K562 (cell line): ENCODE results near the gene PTX3. TPM values are rescaled to one million over a fixed set of nuclear protein-coding genes. Genes with fewer than 3 reads are reported as not detected.

Source experiments
- ATAC-seq: fragments of 200-7000 bp; cut with Tn5 transposase; 3 replicates; pipeline ENCODE4 v1.9.1; 2020; ENCODE audit warnings: moderate library complexity
- BruUV-seq: library from RNA; stranded (reverse); fragments of 400-500 nt; replicated peaks from 2 replicates; lab custom pipeline; 2021; lab: Mats Ljungman, UMichigan
- CTCF ChIA-PET: fragments of 300-600 bp; formaldehyde crosslinking; extraction: SDS; loops from one replicate; lab custom pipeline; 2021; ENCODE audit warnings: low intra/inter-chr PET ratio; lab: Yijun Ruan, JAX
- POLR2A ChIA-PET: fragments of 300-600, 350-650 bp; sonication (Branson Sonifier 250); formaldehyde crosslinking; extraction: SDS; loops from one replicate; lab custom pipeline; 2021; ENCODE audit warnings: antibody characterized with exemption, inconsistent platforms; lab: Yijun Ruan, JAX
- DNase-seq, 4 experiments: peaks; one replicate each; pipeline versions ENCODE4 v3.0.0 to v3.0.0-alpha.2; 2011 to 2018; ENCODE audit warnings: low spot score in 3 of 4, mixed read lengths in 3 of 4; ENCODE audit errors: extremely low read depth in 1 of 4
- FAIRE-seq: peaks from 2 replicates; lab custom pipeline; 2011; peaks lifted over from hg19 to GRCh38; lab: Jason Lieb, UNC
- H2AFZ ChIP-seq: 2 replicates; pipeline ENCODE4 v1.6.0; 2011; ENCODE audit warnings: low read depth, low read length, control low read depth, inconsistent platforms
- H3K27ac ChIP-seq: fragments of 200-600 bp; 3 replicates; pipeline ENCODE4 v1.8.0; 2011; ENCODE audit warnings: low read depth, mild to moderate bottlenecking, control low read depth, inconsistent platforms, low read length, moderate library complexity, mixed read lengths; ENCODE audit errors: extremely low read depth
- H3K27me3 ChIP-seq, 2 experiments: fragments of 300-600 bp in 1 of 2; 2 replicates in 1 of 2; 3 replicates in 1 of 2; pipeline versions ENCODE4 v1.6.0 to v1.8.0; 2011; ENCODE audit warnings: inconsistent platforms in 2 of 2, low read length in 2 of 2, mild to moderate bottlenecking in 1 of 2, mixed read lengths in 1 of 2, moderate library complexity in 1 of 2; ENCODE audit not compliant: control insufficient read depth in 2 of 2, insufficient read depth in 2 of 2
- H3K36me3 ChIP-seq: fragments of 300-600 bp; 3 replicates; pipeline ENCODE4 v1.8.0; 2011; ENCODE audit warnings: mild to moderate bottlenecking, low read length, inconsistent platforms; ENCODE audit not compliant: control insufficient read depth, insufficient read depth
- H3K4me1 ChIP-seq, 2 experiments: fragments of 200-600 bp in 1 of 2; replicated peaks in 1 of 2; 2 replicates in 1 of 2; 3 replicates in 1 of 2; pipeline versions ENCODE4 v1.5.1 to v1.8.0; 2011; ENCODE audit warnings: inconsistent platforms in 2 of 2, low read length in 2 of 2, mild to moderate bottlenecking in 1 of 2, mixed read lengths in 1 of 2, moderate library complexity in 1 of 2; ENCODE audit not compliant: control insufficient read depth in 2 of 2, insufficient read depth in 2 of 2
- H3K4me2 ChIP-seq: 2 replicates; pipeline ENCODE4 v1.6.1; 2011; ENCODE audit warnings: low read length, control low read depth, inconsistent platforms, mixed read lengths; ENCODE audit not compliant: insufficient read depth
- H3K4me3 ChIP-seq: fragments of 200-600 bp; sonication (generic), shearing (Covaris generic); 2 replicates; pipeline ENCODE4 v1.5.1; 2016; ENCODE audit warnings: control low read depth, inconsistent platforms
- H3K79me2 ChIP-seq: fragments of 200-600 bp; 3 replicates; pipeline ENCODE4 v1.8.0; 2011; ENCODE audit warnings: low read length, inconsistent platforms; ENCODE audit not compliant: control insufficient read depth, insufficient read depth
- H3K9ac ChIP-seq, 2 experiments: 2 replicates each; pipeline versions ENCODE4 v1.6.0 to v1.6.1; 2011; ENCODE audit warnings: low read depth in 2 of 2, low read length in 2 of 2, control low read depth in 1 of 2, inconsistent platforms in 1 of 2, mild to moderate bottlenecking in 1 of 2, mixed read lengths in 1 of 2; ENCODE audit not compliant: insufficient read depth in 1 of 2
- H3K9me1 ChIP-seq: one replicate; pipeline ENCODE4 v1.6.0; 2011; ENCODE audit warnings: inconsistent platforms, mild to moderate bottlenecking, low read length, moderate library complexity; ENCODE audit not compliant: control insufficient read depth, insufficient read depth
- H3K9me3 ChIP-seq: replicated peaks from 2 replicates; pipeline ENCODE4 v1.5.1; 2011; ENCODE audit warnings: low read depth, low read length, inconsistent platforms; ENCODE audit not compliant: control insufficient read depth, insufficient read depth
- H4K20me1 ChIP-seq: replicated peaks from 2 replicates; pipeline ENCODE4 v1.6.1; 2011; ENCODE audit warnings: low read length, inconsistent platforms, mixed read lengths; ENCODE audit not compliant: control insufficient read depth, insufficient read depth
- FOXJ3 ChIP-seq: sonication (generic); formaldehyde crosslinking; IDR thresholded peaks from 2 replicates; pipeline ENCODE4 v1.4.0; 2020; ENCODE audit warnings: mild to moderate bottlenecking, missing genetic modification reagents
- MAFG ChIP-seq: fragments of 450-650 bp; conservative IDR thresholded peaks from 2 replicates; pipeline ENCODE4 v1.6.1; 2016; ENCODE audit warnings: missing genetic modification characterization, missing compliant biosample characterization
- SMAD2 ChIP-seq: fragments of 150-350 bp; IDR thresholded peaks from 2 replicates; pipeline ENCODE4 v1.6.1; 2014; ENCODE audit warnings: low read depth, mild to moderate bottlenecking, low read length
- SNIP1 ChIP-seq: fragments of 450-650 bp; IDR thresholded peaks from 2 replicates; pipeline ENCODE4 v1.7.1; 2017; ENCODE audit warnings: low read depth, mild to moderate bottlenecking
- ZNF76 ChIP-seq: fragments of 250-450 bp; sonication (Bioruptor Pico); IDR thresholded peaks from 2 replicates; pipeline ENCODE4 v1.4.0; 2020; ENCODE audit warnings: mild to moderate bottlenecking, moderate library complexity, borderline replicate concordance
- WGBS: fragments of 100-300 bp; shearing (Covaris generic); methylation state at CpG from one replicate; pipeline ENCODE4 v1.1.6; 2016; ENCODE audit warnings: low coverage, mixed read lengths; ENCODE audit not compliant: insufficient coverage; ENCODE audit errors: missing lambda C conversion rate; 5-methylcytosine and 5-hydroxymethylcytosine counted together
- in situ Hi-C: fragments of 300-500 bp; cut with MboI; formaldehyde crosslinking; loops from 4 replicates; pipeline ENCODE4 v1.15.0; 2018; ENCODE audit warnings: inconsistent platforms, mixed read lengths
- intact Hi-C: fragments of 100-400 bp; cut with micrococcal nuclease; formaldehyde crosslinking; loops from 2 replicates; pipeline ENCODE4 v1.14.2; 2022
- polyA plus RNA-seq, 8 experiments: library from polyadenylated mRNA; depleted of rRNA in 4 of 8; stranded (reverse) in 5 of 8; unstranded in 3 of 8; fragments of >200 nt; fragmentation: Nextera tagmentation in 2 of 8; fragmentation: Illumina TruSeq in 1 of 8; extraction: Ambion mirVana in 2 of 8; extraction: Trizol in 1 of 8; gene quantifications; 2 replicates each; pipeline versions ENCODE4 v1.2.1 to v1.2.3, GENCODE V29; 2011 to 2014; ENCODE audit warnings: inconsistent platforms in 1 of 8, missing spikeins in 1 of 8
- total RNA-seq, 7 experiments: library from RNA; depleted of rRNA in 6 of 7; stranded (reverse); fragments of >200 nt in 6 of 7; fragmentation: Illumina TruSeq in 2 of 7; extraction: Trizol in 2 of 7; gene quantifications; 2 replicates each; pipeline versions ENCODE4 v1.2.1 to v1.2.3, GENCODE V29; 2011 to 2021; ENCODE audit warnings: low replicate concordance in 1 of 7
- TF ChIP-seq, protein P1 (sequence below): IDR thresholded peaks from 3 replicates; pipeline ENCODE4 v1.6.1; 2011; ENCODE audit warnings: borderline replicate concordance, mild to moderate bottlenecking, moderate library complexity; ENCODE audit not compliant: insufficient read length; ENCODE audit errors: extremely low read depth
- TF ChIP-seq, protein P2 (sequence below): sonication (generic); formaldehyde crosslinking; IDR thresholded peaks from 2 replicates; pipeline ENCODE4 v1.8.1; 2023; ENCODE audit warnings: mild to moderate bottlenecking, missing genetic modification reagents, moderate library complexity
- TF ChIP-seq, protein P3 (sequence below): IDR thresholded peaks from 2 replicates; pipeline ENCODE4 v1.6.1; 2016; ENCODE audit warnings: missing genetic modification characterization, missing compliant biosample characterization

Gene PTX3
- total and polyA plus RNA-seq, 9 of the 15 experiments (the other 6 are each of a cell fraction or from before 2014, with no cell fraction given) = 0.04 to 0.33 (median 0.15) TPM; not detected in 2

DNA sequence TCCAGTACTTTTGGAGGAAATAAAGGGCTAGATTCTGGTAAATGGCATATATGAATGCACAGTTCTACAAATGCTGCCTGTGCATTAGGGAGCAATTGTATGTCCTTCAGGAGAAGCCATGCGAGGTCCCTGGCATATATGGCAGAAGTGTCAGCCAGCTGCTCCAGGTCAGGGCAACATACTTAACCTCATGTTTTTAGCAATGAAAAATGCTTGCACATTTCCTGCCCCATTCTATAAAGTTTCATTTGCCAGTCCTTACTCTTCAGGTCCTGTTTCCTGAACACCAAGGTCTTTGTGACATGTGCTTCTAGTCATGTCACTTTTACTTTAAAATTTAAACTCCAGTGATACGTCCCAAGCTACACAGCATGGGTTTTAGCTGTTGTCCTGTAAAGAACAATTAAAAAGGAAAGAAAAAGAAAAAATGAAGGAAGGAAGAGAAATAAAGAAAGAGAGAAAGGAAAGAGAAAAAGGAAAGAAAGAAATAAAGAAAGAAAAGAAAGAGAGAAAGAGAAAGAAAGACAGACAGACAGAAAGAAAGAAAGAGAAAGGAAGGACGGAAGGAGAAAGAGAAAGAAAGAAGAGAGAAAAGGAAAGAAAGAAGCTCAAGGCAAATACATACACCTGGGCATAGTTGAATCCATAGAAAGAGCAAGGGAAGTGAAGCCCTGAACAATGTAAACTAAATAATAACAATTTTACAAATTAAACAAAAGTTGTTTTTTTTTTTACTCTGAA is 20.1 kb upstream of the PTX3 start:
- FAIRE-seq (no peak), ATAC-seq (no peak), DNase-seq (no peak)
- H3K27ac ChIP-seq = no peak overlapping the region
- TF ChIP-seq MAFG (tag) (no peak), SMAD2 (no peak), FOXJ3 (CRISPR knock-in tag) (no peak), SNIP1 (no peak), ZNF76 (CRISPR knock-in tag) (no peak)
- TF ChIP-seq, protein P1, sequence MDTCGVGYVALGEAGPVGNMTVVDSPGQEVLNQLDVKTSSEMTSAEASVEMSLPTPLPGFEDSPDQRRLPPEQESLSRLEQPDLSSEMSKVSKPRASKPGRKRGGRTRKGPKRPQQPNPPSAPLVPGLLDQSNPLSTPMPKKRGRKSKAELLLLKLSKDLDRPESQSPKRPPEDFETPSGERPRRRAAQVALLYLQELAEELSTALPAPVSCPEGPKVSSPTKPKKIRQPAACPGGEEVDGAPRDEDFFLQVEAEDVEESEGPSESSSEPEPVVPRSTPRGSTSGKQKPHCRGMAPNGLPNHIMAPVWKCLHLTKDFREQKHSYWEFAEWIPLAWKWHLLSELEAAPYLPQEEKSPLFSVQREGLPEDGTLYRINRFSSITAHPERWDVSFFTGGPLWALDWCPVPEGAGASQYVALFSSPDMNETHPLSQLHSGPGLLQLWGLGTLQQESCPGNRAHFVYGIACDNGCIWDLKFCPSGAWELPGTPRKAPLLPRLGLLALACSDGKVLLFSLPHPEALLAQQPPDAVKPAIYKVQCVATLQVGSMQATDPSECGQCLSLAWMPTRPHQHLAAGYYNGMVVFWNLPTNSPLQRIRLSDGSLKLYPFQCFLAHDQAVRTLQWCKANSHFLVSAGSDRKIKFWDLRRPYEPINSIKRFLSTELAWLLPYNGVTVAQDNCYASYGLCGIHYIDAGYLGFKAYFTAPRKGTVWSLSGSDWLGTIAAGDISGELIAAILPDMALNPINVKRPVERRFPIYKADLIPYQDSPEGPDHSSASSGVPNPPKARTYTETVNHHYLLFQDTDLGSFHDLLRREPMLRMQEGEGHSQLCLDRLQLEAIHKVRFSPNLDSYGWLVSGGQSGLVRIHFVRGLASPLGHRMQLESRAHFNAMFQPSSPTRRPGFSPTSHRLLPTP = no peak
- TF ChIP-seq, protein P2, sequence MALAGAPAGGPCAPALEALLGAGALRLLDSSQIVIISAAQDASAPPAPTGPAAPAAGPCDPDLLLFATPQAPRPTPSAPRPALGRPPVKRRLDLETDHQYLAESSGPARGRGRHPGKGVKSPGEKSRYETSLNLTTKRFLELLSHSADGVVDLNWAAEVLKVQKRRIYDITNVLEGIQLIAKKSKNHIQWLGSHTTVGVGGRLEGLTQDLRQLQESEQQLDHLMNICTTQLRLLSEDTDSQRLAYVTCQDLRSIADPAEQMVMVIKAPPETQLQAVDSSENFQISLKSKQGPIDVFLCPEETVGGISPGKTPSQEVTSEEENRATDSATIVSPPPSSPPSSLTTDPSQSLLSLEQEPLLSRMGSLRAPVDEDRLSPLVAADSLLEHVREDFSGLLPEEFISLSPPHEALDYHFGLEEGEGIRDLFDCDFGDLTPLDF = no peak
- TF ChIP-seq, protein P3, sequence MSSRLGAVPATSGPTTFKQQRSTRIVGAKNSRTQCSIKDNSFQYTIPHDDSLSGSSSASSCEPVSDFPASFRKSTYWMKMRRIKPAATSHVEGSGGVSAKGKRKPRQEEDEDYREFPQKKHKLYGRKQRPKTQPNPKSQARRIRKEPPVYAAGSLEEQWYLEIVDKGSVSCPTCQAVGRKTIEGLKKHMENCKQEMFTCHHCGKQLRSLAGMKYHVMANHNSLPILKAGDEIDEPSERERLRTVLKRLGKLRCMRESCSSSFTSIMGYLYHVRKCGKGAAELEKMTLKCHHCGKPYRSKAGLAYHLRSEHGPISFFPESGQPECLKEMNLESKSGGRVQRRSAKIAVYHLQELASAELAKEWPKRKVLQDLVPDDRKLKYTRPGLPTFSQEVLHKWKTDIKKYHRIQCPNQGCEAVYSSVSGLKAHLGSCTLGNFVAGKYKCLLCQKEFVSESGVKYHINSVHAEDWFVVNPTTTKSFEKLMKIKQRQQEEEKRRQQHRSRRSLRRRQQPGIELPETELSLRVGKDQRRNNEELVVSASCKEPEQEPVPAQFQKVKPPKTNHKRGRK = peak; percentile 80
- ChIA-PET POLR2A (no interaction called here), CTCF (no interaction called here)
- no peak overlapping the region for H3K9ac ChIP-seq
- BruUV-seq = no TSS peak
- H3K9me3 ChIP-seq = no peaks in the 10 kb centered on the region
- intact Hi-C loops = no loop called here
- H3K27me3 ChIP-seq = 0 out of 5 replicates have a peak, but pooled peaks cover 0 to 4% of the 10 kb centered on the region in 2 experiments
- WGBS = 3% methylated on average over 3 of the region's 3 CpGs
- H3K4me2 ChIP-seq = no peak overlapping the region
- H3K36me3 ChIP-seq = no peaks in the 10 kb centered on the region
- no peaks in the 10 kb centered on the region for H3K4me1 ChIP-seq
- no peaks in the 10 kb centered on the region for H3K9me1 ChIP-seq
- no peak overlapping the region for H3K4me3 ChIP-seq
- in situ Hi-C loops = no loop called here
- no peak overlapping the region for H2AFZ ChIP-seq
- H4K20me1 ChIP-seq = no peaks in the 10 kb centered on the region
- no peaks in the 10 kb centered on the region for H3K79me2 ChIP-seq
